ENCODE data around the gene MRPS34. TPM values are rescaled to one million over a fixed set of nuclear protein-coding genes. Genes with fewer than 3 reads are reported as not detected.

Gene MRPS34
- total RNA-seq, 2 donors from 2014 or later = 51.4 to 99.6 TPM

DNA sequence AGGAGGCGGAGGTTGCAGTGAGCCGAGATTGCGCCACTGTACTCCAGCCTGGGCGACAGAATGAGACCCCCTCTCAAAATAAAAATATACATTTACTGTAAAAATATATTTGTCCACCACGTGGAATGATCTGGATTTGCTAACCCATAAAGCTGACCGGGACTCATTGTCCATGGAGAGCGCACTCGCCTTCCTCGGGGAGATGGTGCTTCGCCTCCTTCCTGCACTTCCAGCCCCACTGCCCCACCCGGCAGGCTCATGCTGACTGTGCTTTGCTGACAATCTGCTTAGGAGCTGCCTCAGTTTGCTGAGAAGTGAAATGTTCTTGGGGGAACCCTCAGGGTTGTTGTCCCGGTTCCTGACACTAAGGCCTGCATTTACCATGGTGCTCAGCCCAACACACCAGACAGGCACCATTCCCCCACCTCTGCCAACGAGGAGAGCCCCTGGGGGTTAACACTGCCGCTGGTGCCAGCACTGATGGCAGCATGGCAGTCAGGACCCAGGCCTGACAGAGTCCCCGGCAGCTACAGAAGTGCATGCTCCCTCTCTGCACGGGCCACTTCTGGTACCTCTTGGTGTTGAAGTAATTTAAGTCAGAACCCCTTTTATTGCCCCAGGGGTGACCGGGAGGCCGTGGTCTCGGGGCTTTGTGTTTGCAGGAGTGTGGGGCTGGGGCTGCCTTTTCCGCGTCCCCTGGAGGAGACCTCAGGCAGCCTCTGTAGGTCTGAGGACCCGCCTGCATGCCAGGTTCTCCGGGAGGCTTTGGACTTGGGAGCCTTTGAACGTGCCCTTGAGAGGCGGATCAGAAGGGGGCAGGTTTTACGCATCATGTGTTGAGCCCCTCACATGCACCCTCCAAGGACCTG is 12.3 kb upstream of the MRPS34 start:
- intact Hi-C loops (cut with DNase I) = no loop called here
- no peak overlapping the region for H3K4me3 ChIP-seq
- H3K27me3 ChIP-seq = no peaks in the 10 kb centered on the region
- H3K9me3 ChIP-seq = no peaks in the 10 kb centered on the region
- TF ChIP-seq, protein P1, sequence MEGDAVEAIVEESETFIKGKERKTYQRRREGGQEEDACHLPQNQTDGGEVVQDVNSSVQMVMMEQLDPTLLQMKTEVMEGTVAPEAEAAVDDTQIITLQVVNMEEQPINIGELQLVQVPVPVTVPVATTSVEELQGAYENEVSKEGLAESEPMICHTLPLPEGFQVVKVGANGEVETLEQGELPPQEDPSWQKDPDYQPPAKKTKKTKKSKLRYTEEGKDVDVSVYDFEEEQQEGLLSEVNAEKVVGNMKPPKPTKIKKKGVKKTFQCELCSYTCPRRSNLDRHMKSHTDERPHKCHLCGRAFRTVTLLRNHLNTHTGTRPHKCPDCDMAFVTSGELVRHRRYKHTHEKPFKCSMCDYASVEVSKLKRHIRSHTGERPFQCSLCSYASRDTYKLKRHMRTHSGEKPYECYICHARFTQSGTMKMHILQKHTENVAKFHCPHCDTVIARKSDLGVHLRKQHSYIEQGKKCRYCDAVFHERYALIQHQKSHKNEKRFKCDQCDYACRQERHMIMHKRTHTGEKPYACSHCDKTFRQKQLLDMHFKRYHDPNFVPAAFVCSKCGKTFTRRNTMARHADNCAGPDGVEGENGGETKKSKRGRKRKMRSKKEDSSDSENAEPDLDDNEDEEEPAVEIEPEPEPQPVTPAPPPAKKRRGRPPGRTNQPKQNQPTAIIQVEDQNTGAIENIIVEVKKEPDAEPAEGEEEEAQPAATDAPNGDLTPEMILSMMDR (IDR thresholded peaks at IDR 0.05) = no peak
- TF ChIP-seq POLR2A (IDR thresholded peaks at IDR 0.05) = no peak
- 75 to 85% methylated on average over 19 to 26 of the region's 26 CpGs for WGBS, 2 donors
- no peak overlapping the region for H3K27ac ChIP-seq
- H3K36me3 ChIP-seq (replicated peaks in 1 of 2; ENCODE audit: insufficient read depth in 1 of 2, low read depth in 2 of 2) = peaks cover 0 to 6% of the 10 kb centered on the region in 2 donors
- H3K4me1 ChIP-seq = peaks cover 42% of the 10 kb centered on the region
- ATAC-seq (no peak), DNase-seq (peak in 2 of 4 donors; percentile 6 to 9)

DNA sequence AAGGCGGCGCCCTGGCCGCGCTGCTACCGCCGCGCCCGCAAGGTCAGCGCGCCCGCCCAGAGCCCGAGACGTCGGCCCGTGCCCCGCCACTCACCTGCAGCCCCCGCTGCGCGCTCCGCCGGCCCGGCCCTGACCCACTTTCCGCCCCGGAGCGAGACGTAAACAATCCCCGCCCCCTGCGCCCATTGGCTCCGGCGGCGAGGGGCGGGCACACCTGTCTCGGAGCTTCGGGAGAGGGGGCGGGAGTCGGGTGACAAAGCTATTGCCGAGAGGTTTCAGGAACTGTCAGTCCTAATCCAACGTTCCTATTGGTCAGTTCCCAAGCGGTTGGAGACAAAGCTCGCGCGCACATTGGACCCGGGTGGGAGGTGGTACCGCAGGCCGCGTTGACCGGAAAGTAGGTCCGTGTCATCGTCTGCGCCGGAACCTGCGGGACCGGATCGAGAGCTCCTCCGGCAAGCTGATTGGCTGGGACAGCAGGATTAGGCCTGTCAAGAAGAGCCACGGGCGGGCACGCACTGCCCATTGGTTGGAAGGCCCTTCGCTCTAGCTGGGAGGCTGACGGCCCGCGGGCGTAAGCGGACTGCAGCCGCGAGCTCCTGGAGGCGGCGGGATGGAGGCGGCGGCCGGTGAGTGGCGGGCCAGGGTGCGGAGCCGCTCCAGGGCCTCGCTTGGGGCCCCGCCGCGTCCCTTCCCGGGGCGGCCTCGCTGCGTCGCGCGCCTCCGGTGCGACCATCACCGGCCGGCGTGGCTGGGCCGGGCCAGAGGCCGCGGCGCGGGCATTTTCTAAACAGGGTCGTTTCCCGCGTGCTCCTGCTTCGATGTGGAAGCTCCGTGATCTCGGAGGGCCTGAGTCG is 9.7 kb upstream of the MRPS34 start, which contains the start of the genes NUBP2 and SPSB3:
NUBP2 (plus strand) TSS at position 553 of the 857 bp plus-strand sequence; CDS start at position 614, 61 bp downstream.
SPSB3 (minus strand) TSS at position 164 of the 857 bp plus-strand sequence. CDS start 1,088 bp downstream, outside the sequence.
- H3K4me3 ChIP-seq = peak within 1 kb of the TSS; percentile 70 to 77
- intact Hi-C loops (cut with DNase I) = no loop called here

DNA sequence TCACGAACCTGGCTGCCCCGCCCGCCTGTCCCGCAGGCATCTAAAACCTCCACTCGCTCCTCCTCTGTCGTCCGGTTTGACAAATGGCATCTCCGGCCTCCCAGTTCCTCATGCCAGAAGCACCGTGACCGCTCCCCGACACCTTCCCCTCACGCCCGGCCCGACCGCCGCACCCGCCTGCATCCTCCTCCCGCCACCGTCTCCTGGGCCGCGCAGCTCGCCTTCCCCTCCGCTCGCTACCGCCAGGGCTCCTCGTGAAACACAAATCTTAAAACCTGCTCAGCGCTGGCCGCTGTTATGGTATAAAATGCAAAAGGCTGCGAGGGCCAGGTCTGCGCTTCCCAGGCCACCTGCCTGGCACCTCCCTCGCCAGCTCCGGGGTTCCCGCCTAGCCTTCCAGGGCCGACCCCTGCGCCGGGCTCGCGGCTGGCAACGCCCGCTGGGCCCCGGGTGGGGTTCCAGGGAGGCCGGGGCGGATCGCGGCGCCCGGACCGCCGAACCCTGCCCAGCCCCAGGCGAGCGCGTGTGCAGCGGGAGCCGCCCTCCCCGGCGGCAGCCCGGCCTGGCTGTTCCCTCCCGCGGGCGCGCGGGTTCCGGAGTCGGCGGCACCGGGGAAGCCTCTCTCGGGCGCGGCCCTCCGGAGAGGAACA is 8.9 kb upstream of the MRPS34 start:
- DNase-seq (peak in 3 of 4 donors; percentile 37 to 49 (median 48)), ATAC-seq (peak; percentile 2)
- Histone ChIP-seq H3K4me3 (peak overlapping the region; percentile 57 to 77), H3K27me3 (no peaks in the 10 kb centered on the region), H3K36me3 (replicated peaks in 1 of 2; ENCODE audit: insufficient read depth in 1 of 2, low read depth in 2 of 2) (peaks cover 4 to 9% of the 10 kb centered on the region in 2 donors), H3K27ac (peak overlapping the region; percentile 84 to 95 (median 94)), H3K4me1 (peaks cover 54% of the 10 kb centered on the region), H3K9me3 (no peaks in the 10 kb centered on the region)
- intact Hi-C loops (cut with DNase I) = no loop called here
- TF ChIP-seq, protein P1 (IDR thresholded peaks at IDR 0.05) = peak in 3 of 7 experiments; percentile 10 to 42 (median 20)
- TF ChIP-seq POLR2A (IDR thresholded peaks at IDR 0.05) = peak in 2 of 3 donors; percentile 21 to 81
- 1% methylated on average over 26 to 70 of the region's 70 CpGs for WGBS, 2 donors

More for the DNA sequence above, 9.7 kb upstream of the MRPS34 start, which contains the start of the genes NUBP2 and SPSB3:
- 0 to 1% methylated on average over 19 to 87 of the region's 102 CpGs for WGBS, 2 donors
- peaks cover 54% of the 10 kb centered on the region for H3K4me1 ChIP-seq
- peak; percentile 43 to 62 (median 59) for TF ChIP-seq POLR2A (IDR thresholded peaks at IDR 0.05)
- TF ChIP-seq, protein P1 (IDR thresholded peaks at IDR 0.05) = peak in 1 of 7 experiments; percentile 3
- ATAC-seq (peak; percentile 94), DNase-seq (peak; percentile 100)
- no peaks in the 10 kb centered on the region for H3K9me3 ChIP-seq
- peak within 1 kb of the TSS; percentile 84 to 95 (median 94) for H3K27ac ChIP-seq
- peaks cover 0 to 4% of the 10 kb centered on the region in 2 donors for H3K36me3 ChIP-seq (replicated peaks in 1 of 2; ENCODE audit: insufficient read depth in 1 of 2, low read depth in 2 of 2)
- no peaks in the 10 kb centered on the region for H3K27me3 ChIP-seq

DNA sequence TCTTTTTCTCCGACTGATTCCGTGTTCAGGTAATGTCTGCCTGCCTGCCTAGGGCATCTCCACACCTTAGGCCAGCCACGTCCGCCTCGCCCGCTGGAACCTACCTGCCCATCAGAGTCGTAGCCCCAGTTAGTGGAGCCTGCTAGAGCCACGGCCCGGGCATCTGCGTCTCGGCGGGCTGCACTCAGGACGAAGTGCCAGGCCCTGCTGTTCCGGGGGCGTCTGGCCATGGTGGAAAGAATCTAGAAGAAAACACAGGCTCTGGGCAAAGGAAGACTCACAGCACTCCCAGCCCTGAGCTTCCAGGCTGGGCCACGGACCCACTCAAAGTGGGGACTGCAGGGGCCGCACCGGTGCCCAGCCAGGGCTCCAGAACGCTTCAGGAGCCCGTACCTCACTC is 8.3 kb upstream of the MRPS34 start:
- H3K36me3 ChIP-seq (replicated peaks in 1 of 2; ENCODE audit: insufficient read depth in 1 of 2, low read depth in 2 of 2) = peaks cover 8 to 9% of the 10 kb centered on the region in 2 donors
- DNase-seq (peak in 1 of 4 donors; percentile 12), ATAC-seq (no peak)
- intact Hi-C loops (cut with DNase I) = no loop called here
- H3K27ac ChIP-seq = peak overlapping the region; percentile 84 to 95 (median 94)
- peak overlapping the region; percentile 57 to 77 for H3K4me3 ChIP-seq
- H3K4me1 ChIP-seq = peaks cover 54% of the 10 kb centered on the region
- no peaks in the 10 kb centered on the region for H3K9me3 ChIP-seq
- TF ChIP-seq, protein P1 (IDR thresholded peaks at IDR 0.05) = no peak
- no peak for TF ChIP-seq POLR2A (IDR thresholded peaks at IDR 0.05)
- WGBS, 2 donors = 48 to 57% methylated on average over 4 to 20 of the region's 20 CpGs
- no peaks in the 10 kb centered on the region for H3K27me3 ChIP-seq

All from body of pancreas (tissue), 4 donors.